NCI-H524 treated with DMSO at 0.1 percent for 48 hours (cell line): Measurements from ENCODE around the gene RALGDS.

Experiments used
- DNase-seq: peaks from one replicate; lab custom pipeline; 2025; lab: John Stamatoyannopoulos, UW

The RALGDS gene

GRCh38 chr9:133051281-133051900, 69.6 kb downstream of the RALGDS start:
- no peak for DNase-seq

- no peak for DNase-seq
These were observed 70.3 kb downstream of the RALGDS start for GRCh38 chr9:133050781-133051180.

- DNase-seq: no peak
These were observed 70.9 kb downstream of the RALGDS start for GRCh38 chr9:133050142-133050541.

- no peak for DNase-seq
These were observed 72.0 kb downstream of the RALGDS start for GRCh38 chr9:133049043-133049442.

- no peak for DNase-seq
These were observed 72.4 kb downstream of the RALGDS start for GRCh38 chr9:133048595-133048994.
